Activated CD4-positive, alpha-beta T cell treated with anti-CD3 and anti-CD28 coated beads, Interleukin-2, amount 10 ng/mL, durations not matched to agents 24 days and 14 days (primary cell): ENCODE data around the gene NCS1. TPM values are rescaled to one million over a fixed set of nuclear protein-coding genes. Genes with fewer than 3 reads are reported as not detected.

ENCODE experiments used
- DNase-seq: peaks from one replicate; pipeline ENCODE4 v3.0.0; 2022
- H3K27ac Mint-ChIP-seq: one replicate; pipeline ENCODE4 v1.8.0; 2022; ENCODE audit warnings: mild to moderate bottlenecking, mixed read lengths
- H3K27me3 Mint-ChIP-seq: one replicate; pipeline ENCODE4 v1.8.0; 2022; ENCODE audit warnings: mixed read lengths
- H3K36me3 Mint-ChIP-seq: one replicate; pipeline ENCODE4 v1.8.0; 2022; ENCODE audit warnings: low read depth, mild to moderate bottlenecking, mixed read lengths
- H3K4me1 Mint-ChIP-seq: one replicate; pipeline ENCODE4 v1.8.0; 2021; ENCODE audit warnings: mixed read lengths
- H3K4me3 Mint-ChIP-seq: one replicate; pipeline ENCODE4 v1.8.0; 2022; ENCODE audit warnings: mild to moderate bottlenecking, moderate library complexity, mixed read lengths
- H3K9me3 Mint-ChIP-seq: one replicate; pipeline ENCODE4 v1.8.0; 2021; ENCODE audit warnings: mixed read lengths
- intact Hi-C: fragments of 100-400 bp; cut with micrococcal nuclease; formaldehyde crosslinking; loops from one replicate; pipeline ENCODE4 v1.15.1; 2023
- total RNA-seq: library from RNA; stranded (reverse); gene quantifications from 2 replicates; pipeline ENCODE4 v1.2.3, GENCODE V29; 2022

NCS1 gene
- total RNA-seq, 1 donor from 2014 or later, result 5.4 TPM

GRCh38 chr9:130155647-130156046, 16.6 kb upstream of the NCS1 start:
- no peak overlapping the region for H3K27ac Mint-ChIP-seq
- no peak overlapping the region for H3K4me3 Mint-ChIP-seq
- intact Hi-C loops, result no loop called here
- H3K9me3 Mint-ChIP-seq, result no peaks in the 10 kb centered on the region
- no peaks in the 10 kb centered on the region for H3K36me3 Mint-ChIP-seq
- no peaks in the 10 kb centered on the region for H3K4me1 Mint-ChIP-seq
- H3K27me3 Mint-ChIP-seq, result peaks cover 2% of the 10 kb centered on the region
- no peak for DNase-seq

GRCh38 chr9:130156672-130157071, 15.5 kb upstream of the NCS1 start:
- DNase-seq, result no peak

GRCh38 chr9:130157079-130157478, 15.1 kb upstream of the NCS1 start:
- intact Hi-C loops, result no loop called here
- Mint-ChIP-seq H3K9me3 (no peaks in the 10 kb centered on the region), H3K4me3 (no peak overlapping the region), H3K4me1 (no peaks in the 10 kb centered on the region), H3K36me3 (no peaks in the 10 kb centered on the region), H3K27ac (no peak overlapping the region), H3K27me3 (no peaks in the 10 kb centered on the region)
- DNase-seq, result no peak

More at GRCh38 chr9:130156672-130157071, 15.5 kb upstream of the NCS1 start:
- H3K27ac Mint-ChIP-seq, result no peak overlapping the region
- no peaks in the 10 kb centered on the region for H3K36me3 Mint-ChIP-seq
- peaks cover 2% of the 10 kb centered on the region for H3K27me3 Mint-ChIP-seq
- intact Hi-C loops, result no loop called here
- H3K9me3 Mint-ChIP-seq, result no peaks in the 10 kb centered on the region
- H3K4me3 Mint-ChIP-seq, result no peak overlapping the region
- no peaks in the 10 kb centered on the region for H3K4me1 Mint-ChIP-seq

GRCh38 chr9:130158001-130158400, 14.2 kb upstream of the NCS1 start:
- no peak for DNase-seq
- no peaks in the 10 kb centered on the region for H3K4me1 Mint-ChIP-seq
- H3K9me3 Mint-ChIP-seq, result no peaks in the 10 kb centered on the region
- no peaks in the 10 kb centered on the region for H3K27me3 Mint-ChIP-seq
- H3K36me3 Mint-ChIP-seq, result no peaks in the 10 kb centered on the region
- no peak overlapping the region for H3K27ac Mint-ChIP-seq
- H3K4me3 Mint-ChIP-seq, result no peak overlapping the region
- intact Hi-C loops, result no loop called here

- H3K4me1 Mint-ChIP-seq, result no peaks in the 10 kb centered on the region
- H3K36me3 Mint-ChIP-seq, result no peaks in the 10 kb centered on the region
- no peak for DNase-seq
- intact Hi-C loops, result no loop called here
- no peaks in the 10 kb centered on the region for H3K27me3 Mint-ChIP-seq
- H3K4me3 Mint-ChIP-seq, result no peak overlapping the region
- no peak overlapping the region for H3K27ac Mint-ChIP-seq
- H3K9me3 Mint-ChIP-seq, result no peaks in the 10 kb centered on the region
Measured at GRCh38 chr9:130159057-130159456, 13.1 kb upstream of the NCS1 start.

GRCh38 chr9:130159915-130160670, 12.1 kb upstream of the NCS1 start:
- peaks cover 2% of the 10 kb centered on the region for H3K27me3 Mint-ChIP-seq
- H3K27ac Mint-ChIP-seq, result no peak overlapping the region
- no peaks in the 10 kb centered on the region for H3K4me1 Mint-ChIP-seq
- H3K36me3 Mint-ChIP-seq, result no peaks in the 10 kb centered on the region
- intact Hi-C loops, result no loop called here
- DNase-seq, result no peak
- no peaks in the 10 kb centered on the region for H3K9me3 Mint-ChIP-seq
- H3K4me3 Mint-ChIP-seq, result no peak overlapping the region

GRCh38 chr9:130160862-130161470, 11.2 kb upstream of the NCS1 start:
- Mint-ChIP-seq H3K4me3 (no peak overlapping the region), H3K36me3 (no peaks in the 10 kb centered on the region), H3K27me3 (peaks cover 2% of the 10 kb centered on the region), H3K4me1 (no peaks in the 10 kb centered on the region), H3K27ac (no peak overlapping the region), H3K9me3 (no peaks in the 10 kb centered on the region)
- intact Hi-C loops, result no loop called here
- DNase-seq, result no peak

- no peaks in the 10 kb centered on the region for H3K36me3 Mint-ChIP-seq
- intact Hi-C loops, result no loop called here
- no peak overlapping the region for H3K27ac Mint-ChIP-seq
- H3K9me3 Mint-ChIP-seq, result no peaks in the 10 kb centered on the region
- H3K4me1 Mint-ChIP-seq, result peaks cover 3% of the 10 kb centered on the region
- DNase-seq, result no peak
- H3K4me3 Mint-ChIP-seq, result no peak overlapping the region
- H3K27me3 Mint-ChIP-seq, result peaks cover 24% of the 10 kb centered on the region
Measured at GRCh38 chr9:130165579-130165978, 6.6 kb upstream of the NCS1 start.

- Mint-ChIP-seq H3K4me1 (peaks cover 3% of the 10 kb centered on the region), H3K27me3 (peaks cover 32% of the 10 kb centered on the region), H3K4me3 (no peak overlapping the region), H3K27ac (no peak overlapping the region), H3K36me3 (no peaks in the 10 kb centered on the region), H3K9me3 (no peaks in the 10 kb centered on the region)
- intact Hi-C loops, result no loop called here
- DNase-seq, result no peak
Measured at GRCh38 chr9:130166399-130166798, 5.8 kb upstream of the NCS1 start.

GRCh38 chr9:130167927-130168326, 4.3 kb upstream of the NCS1 start:
- no peak for DNase-seq
- no peaks in the 10 kb centered on the region for H3K36me3 Mint-ChIP-seq
- peaks cover 3% of the 10 kb centered on the region for H3K4me1 Mint-ChIP-seq
- H3K9me3 Mint-ChIP-seq, result no peaks in the 10 kb centered on the region
- H3K4me3 Mint-ChIP-seq, result no peak overlapping the region
- no peak overlapping the region for H3K27ac Mint-ChIP-seq
- H3K27me3 Mint-ChIP-seq, result peaks cover 35% of the 10 kb centered on the region
- intact Hi-C loops, result no loop called here

- Mint-ChIP-seq H3K4me3 (peak overlapping the region; percentile 48), H3K27me3 (peaks cover 50% of the 10 kb centered on the region), H3K4me1 (peaks cover 3% of the 10 kb centered on the region), H3K36me3 (no peaks in the 10 kb centered on the region), H3K27ac (no peak overlapping the region), H3K9me3 (no peaks in the 10 kb centered on the region)
- DNase-seq, result no peak
- intact Hi-C loops, result loop anchor here (1.0 kb wide), 1 partner anchor 43 kb away; no protein-coding TSS in a partner anchor
Measured at GRCh38 chr9:130171226-130172148, 717 bp upstream of the NCS1 start.

- no peaks in the 10 kb centered on the region for H3K36me3 Mint-ChIP-seq
- H3K9me3 Mint-ChIP-seq, result no peaks in the 10 kb centered on the region
- H3K27ac Mint-ChIP-seq, result no peak overlapping the region
- H3K27me3 Mint-ChIP-seq, result peaks cover 44% of the 10 kb centered on the region
- intact Hi-C loops, result loop anchor here (1.0 kb wide), 1 partner anchor 45 kb away; no protein-coding TSS in a partner anchor
- no peaks in the 10 kb centered on the region for H3K4me1 Mint-ChIP-seq
- DNase-seq, result no peak
- H3K4me3 Mint-ChIP-seq, result peak overlapping the region; percentile 67
Measured at GRCh38 chr9:130172858-130173665, 858 bp downstream of the NCS1 start.

GRCh38 chr9:130173666-130173983, 1.4 kb downstream of the NCS1 start:
- Mint-ChIP-seq H3K27me3 (peaks cover 42% of the 10 kb centered on the region), H3K36me3 (no peaks in the 10 kb centered on the region), H3K9me3 (no peaks in the 10 kb centered on the region), H3K27ac (no peak overlapping the region), H3K4me3 (no peak overlapping the region), H3K4me1 (no peaks in the 10 kb centered on the region)
- DNase-seq, result no peak
- intact Hi-C loops, result no loop called here
